HG02759 (cell line): ENCODE results near the gene UBA1.
"Not testable (repeated sequence)": the region's sequence is repeated elsewhere in the genome, so short reads cannot be mapped to it uniquely, and the experiment has no call there.

Experiments
- ATAC-seq: cut with Tn5 transposase; IDR thresholded peaks from one replicate; pipeline ENCODE4 v1.9.1; 2021; ENCODE audit warnings: mild to moderate bottlenecking, moderate library complexity; ENCODE audit not compliant: unreplicated experiment

UBA1 gene

GRCh38 chrX:47248576-47248975 lies 54.9 kb downstream of the UBA1 start:
- ATAC-seq = no peak

GRCh38 chrX:47250017-47250347 lies 56.4 kb downstream of the UBA1 start:
- ATAC-seq = no peak

- ATAC-seq = not testable (repeated sequence)
Measured at GRCh38 chrX:47257620-47258019, 64.0 kb downstream of the UBA1 start.
